GM21367 (cell line): Measurements from ENCODE around the gene HECA.
A peak's percentile ranks its signal among the peaks of the same experiment; 100 is the strongest.

Experiments
- ATAC-seq: cut with Tn5 transposase; IDR thresholded peaks from one replicate; pipeline ENCODE4 v1.9.1; 2021; ENCODE audit not compliant: unreplicated experiment

HECA gene

DNA sequence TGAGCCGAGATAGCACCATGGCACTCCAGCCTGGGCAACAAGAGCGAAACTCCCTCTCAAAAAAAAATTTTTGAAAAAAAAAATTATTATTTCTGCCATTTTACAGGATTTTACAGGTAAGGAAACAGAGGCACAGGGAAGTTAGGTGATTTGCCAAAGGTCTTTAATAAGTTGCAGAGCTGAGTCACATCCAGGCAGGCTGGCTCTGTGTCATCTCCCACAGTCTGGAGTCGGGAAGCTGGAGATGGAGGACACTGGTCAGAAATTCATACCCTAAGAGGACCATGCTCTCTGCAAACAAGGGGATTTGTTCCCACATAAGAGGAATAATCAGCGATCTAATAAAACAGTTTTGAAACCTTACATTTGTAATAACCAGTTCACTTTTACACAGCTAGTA is 24.1 kb downstream of the HECA start:
- ATAC-seq = no peak

DNA sequence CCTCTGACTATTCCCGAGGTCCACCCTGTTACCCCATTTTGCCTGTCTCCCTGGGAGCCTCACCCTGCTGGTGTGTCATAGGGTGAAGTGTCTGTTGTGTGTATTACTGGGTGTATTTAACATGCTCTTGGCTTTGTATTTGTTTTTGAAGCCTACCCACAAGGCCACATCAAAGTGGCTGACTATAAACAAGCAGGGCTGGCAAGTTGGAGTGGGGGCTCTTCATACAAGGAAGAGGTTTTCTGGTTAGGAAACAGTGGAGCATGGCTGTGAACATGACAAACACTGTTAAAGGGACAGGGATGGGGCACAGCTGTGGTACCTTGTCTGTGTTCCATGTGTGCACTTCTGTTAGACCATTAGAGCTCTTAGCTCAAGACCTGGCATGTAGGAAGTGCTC is 26.3 kb downstream of the HECA start:
- no peak for ATAC-seq

GRCh38 chr6:139161817-139162284 is 27.0 kb downstream of the HECA start:
- peak; percentile 99 for ATAC-seq

GRCh38 chr6:139164001-139164400 is 29.1 kb downstream of the HECA start:
- ATAC-seq = no peak

GRCh38 chr6:139165324-139165723 is 30.4 kb downstream of the HECA start:
- no peak for ATAC-seq

GRCh38 chr6:139166238-139166955 is 31.5 kb downstream of the HECA start:
- no peak for ATAC-seq

GRCh38 chr6:139166956-139167313 is 32.1 kb downstream of the HECA start:
- no peak for ATAC-seq

GRCh38 chr6:139172151-139172550 is 37.3 kb downstream of the HECA start:
- ATAC-seq = no peak

DNA sequence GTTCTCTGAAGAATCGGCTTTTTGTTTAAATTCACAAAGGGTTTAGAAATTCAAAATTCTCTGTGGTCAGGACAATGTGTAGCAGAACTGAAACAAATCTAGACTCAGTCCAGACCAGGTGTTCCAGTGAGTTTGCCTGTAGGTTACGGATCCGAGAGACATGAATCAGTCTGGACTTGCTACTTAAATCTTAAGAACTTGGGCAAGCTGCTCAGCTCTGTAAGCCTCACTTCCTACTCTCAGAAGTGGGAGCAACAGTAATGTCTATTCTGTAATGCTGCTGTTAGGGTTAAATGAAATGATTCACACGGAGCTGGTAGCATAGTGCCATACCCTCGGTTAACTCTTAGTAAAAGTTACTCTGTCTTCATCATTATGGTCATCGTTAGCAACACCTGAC is 37.7 kb downstream of the HECA start:
- no peak for ATAC-seq

- ATAC-seq = no peak
Measured at GRCh38 chr6:139173172-139173571, 38.3 kb downstream of the HECA start.

DNA sequence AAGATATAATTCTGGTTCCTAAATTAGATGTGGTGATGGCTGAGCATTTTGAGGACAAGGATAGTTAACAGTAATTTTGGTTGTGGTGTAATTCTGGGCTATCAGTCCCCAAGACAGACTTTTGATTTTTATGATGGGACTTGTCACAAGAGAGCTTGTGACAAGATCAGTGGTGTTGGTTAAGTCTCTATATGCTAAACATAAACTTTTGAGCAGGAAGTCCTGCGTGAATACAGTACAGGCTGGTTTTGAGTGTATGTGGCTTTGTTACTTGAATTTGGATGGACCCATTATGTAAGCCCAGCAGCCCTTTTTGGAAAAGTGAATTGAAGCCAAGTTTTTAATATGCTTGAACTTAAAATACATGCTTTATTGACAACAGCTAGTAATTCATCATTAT is 38.9 kb downstream of the HECA start:
- ATAC-seq = no peak

GRCh38 chr6:139174961-139175360 is 40.1 kb downstream of the HECA start:
- ATAC-seq = no peak

DNA sequence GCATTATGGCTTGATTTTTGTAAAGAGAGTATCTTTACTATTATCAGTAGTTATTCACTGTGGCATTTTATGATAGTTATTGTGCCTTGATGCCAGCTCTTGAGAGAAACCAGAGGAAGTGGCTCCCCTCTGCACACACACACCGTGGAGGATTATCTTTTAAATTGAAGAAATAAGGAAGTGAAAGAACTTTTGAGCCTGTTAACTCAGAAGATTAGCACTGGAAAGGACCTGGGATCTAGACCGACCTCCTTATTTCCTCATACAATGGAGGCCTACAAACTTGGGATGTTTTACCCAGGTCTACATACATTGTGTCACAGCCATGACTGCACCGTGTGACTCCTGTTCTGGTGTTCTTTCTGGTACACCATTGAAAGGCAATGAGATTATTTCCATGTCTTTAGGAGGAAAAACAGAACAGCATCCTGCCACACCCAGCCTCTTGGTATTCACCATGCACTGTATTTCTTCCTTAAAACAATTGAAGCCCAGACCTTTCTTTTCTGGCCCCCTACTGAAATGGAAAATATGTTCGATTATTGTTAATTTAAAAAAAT is 40.6 kb downstream of the HECA start:
- peak; percentile 57 for ATAC-seq

GRCh38 chr6:139181236-139181635 is 46.4 kb downstream of the HECA start:
- no peak for ATAC-seq

GRCh38 chr6:139184047-139184446 is 49.2 kb downstream of the HECA start:
- no peak for ATAC-seq

DNA sequence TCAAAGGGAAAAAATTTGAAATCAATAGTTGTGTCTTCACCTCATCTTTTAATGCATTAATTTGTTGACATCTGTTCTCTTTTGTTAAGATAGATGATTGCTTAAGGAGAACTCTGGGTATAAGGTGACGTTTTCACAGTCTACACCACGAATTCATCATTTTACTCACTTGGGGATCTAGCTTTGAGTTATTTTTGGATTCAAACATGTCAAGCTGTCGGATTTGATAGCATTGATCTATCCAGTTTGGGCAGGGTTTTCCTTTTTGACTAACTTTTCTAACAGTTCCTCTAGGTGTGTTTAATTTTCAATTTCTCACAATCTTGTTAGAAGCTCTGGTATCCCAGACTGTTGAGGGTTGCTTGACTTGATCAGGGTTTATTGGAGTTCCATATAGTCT is 49.6 kb downstream of the HECA start:
- no peak for ATAC-seq

DNA sequence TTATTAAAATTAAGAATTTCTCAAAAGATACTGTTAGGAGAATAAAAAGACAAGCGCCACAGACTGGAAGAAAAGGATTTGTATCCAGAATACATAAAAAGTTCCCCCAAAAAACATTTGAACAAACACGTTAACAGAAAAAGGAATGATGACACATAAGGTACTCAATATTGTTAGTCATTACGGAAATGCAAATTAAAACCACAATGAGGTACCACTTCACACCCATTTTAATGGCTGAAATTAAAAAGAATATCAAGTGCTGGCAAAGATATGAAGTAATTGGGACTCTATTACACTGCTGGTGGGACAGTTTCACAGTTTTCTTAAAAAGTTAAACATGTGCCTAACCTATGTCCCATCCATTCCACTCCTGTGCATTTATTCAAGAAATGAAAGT is 51.4 kb downstream of the HECA start:
- no peak for ATAC-seq

- ATAC-seq = no peak
Measured at GRCh38 chr6:139186692-139187091, 51.8 kb downstream of the HECA start.

DNA sequence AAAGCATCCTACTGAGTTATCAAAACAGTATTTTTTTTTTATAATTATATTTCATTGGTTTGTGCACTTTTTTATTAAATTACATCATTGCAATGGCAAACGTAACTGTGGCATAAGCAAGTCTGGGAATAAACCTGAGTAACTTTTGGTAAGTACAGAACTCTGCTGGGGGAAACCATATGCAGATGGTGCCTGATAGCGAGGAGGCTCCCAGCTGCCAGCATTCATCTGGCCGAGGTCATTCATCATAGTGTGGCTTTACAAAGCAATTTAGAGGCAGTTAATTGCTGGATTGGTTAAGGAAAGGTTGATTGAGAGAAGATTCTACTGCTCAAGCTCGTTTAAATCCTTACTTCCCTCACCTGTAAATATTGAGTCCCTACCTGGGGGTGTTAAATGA is 52.6 kb downstream of the HECA start:
- ATAC-seq = no peak

DNA sequence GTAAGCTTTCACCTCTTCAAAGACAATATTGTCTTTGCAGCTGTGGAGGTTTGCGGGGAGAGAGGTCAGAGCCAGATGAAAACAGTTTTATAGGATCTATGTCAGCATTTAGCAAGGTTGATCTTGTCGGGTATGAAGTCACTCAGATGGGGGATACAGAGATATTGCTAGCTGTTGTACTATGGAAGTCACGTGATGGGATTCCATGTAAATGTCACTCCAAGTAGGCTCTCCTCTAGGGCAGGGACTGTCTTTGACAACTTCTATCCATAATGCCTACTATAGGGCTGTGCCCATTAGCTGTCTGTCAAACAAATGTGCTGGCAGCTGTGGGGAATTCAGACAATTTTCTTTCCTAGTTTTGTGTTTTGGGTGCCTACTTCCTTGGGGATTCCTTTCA is 54.8 kb downstream of the HECA start:
- ATAC-seq = no peak

DNA sequence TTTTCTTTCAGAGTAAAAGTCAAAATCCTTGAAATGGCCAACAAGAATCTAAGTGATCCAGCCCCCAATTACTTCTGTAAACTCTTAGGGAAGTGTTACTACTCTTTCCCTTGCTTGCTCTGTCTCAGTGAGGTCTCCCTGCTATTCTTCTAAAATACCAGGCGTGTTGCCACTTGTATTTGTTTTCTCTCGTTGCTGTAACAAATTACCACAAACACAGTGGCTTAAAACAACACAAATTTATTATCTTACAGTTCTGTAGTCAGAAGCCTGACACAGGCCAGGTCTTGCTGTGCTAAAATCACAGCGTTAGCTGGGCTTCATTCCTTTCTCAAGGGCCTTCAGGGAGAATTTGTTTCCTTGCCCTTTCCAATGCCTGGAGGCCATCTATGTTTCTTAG is 59.9 kb downstream of the HECA start:
- no peak for ATAC-seq

GRCh38 chr6:139198529-139199288 is 63.8 kb downstream of the HECA start:
- ATAC-seq = no peak
